OCI-LY7 (cell line): ENCODE results near the gene CRYBA1. TPM values are rescaled to one million over a fixed set of nuclear protein-coding genes. Genes with fewer than 3 reads are reported as not detected.
A peak's percentile ranks its signal among the peaks of the same experiment; 100 is the strongest.

Experiments used
- BruUV-seq: library from RNA; stranded (reverse); fragments of 400-500 nt; replicated peaks from 2 replicates; lab custom pipeline; 2021; lab: Mats Ljungman, UMichigan
- CTCF ChIA-PET: fragments of 300-600 bp; sonication (Branson Sonifier 250); formaldehyde crosslinking; loops from one replicate; lab custom pipeline; 2022; ENCODE audit warnings: antibody characterized with exemption; ENCODE audit not compliant: unreplicated experiment; lab: Charles Lee
- POLR2A ChIA-PET: fragments of 300-600 bp; sonication (Branson Sonifier 250); formaldehyde crosslinking; loops from one replicate; lab custom pipeline; 2022; ENCODE audit warnings: antibody characterized with exemption; lab: Charles Lee
- DNase-seq: peaks from one replicate; pipeline ENCODE4 v3.0.0-alpha.2; 2015; ENCODE audit warnings: low spot score
- H2AFZ ChIP-seq: fragments of 200-600 bp; sonication (generic), shearing (Covaris generic); 2 replicates; pipeline ENCODE4 v1.6.1; 2014; ENCODE audit warnings: mild to moderate bottlenecking, antibody characterized with exemption, low read length, moderate library complexity
- H3K27ac ChIP-seq: fragments of 200-600 bp; sonication (generic); 2 replicates; pipeline ENCODE4 v1.5.1; 2014; ENCODE audit warnings: mixed run types, low read depth, mild to moderate bottlenecking, moderate library complexity, low read length, inconsistent platforms; ENCODE audit not compliant: poor library complexity, severe bottlenecking
- H3K36me3 ChIP-seq: fragments of 200-600 bp; sonication (generic); 2 replicates; pipeline ENCODE4 v1.6.1; 2014; ENCODE audit warnings: mild to moderate bottlenecking, antibody characterized with exemption, low read length, moderate library complexity, mixed read lengths; ENCODE audit not compliant: insufficient read depth
- H3K4me1 ChIP-seq: fragments of 200-600 bp; sonication (generic); 2 replicates; pipeline ENCODE4 v1.5.1; 2014; ENCODE audit warnings: mild to moderate bottlenecking, low read length; ENCODE audit not compliant: insufficient read depth, poor library complexity, severe bottlenecking
- H3K4me2 ChIP-seq: fragments of 200-600 bp; sonication (generic); 2 replicates; pipeline ENCODE4 v1.6.1; 2014; ENCODE audit warnings: mild to moderate bottlenecking, low read length
- H3K4me3 ChIP-seq: fragments of 200-600 bp; sonication (generic); 2 replicates; pipeline ENCODE4 v1.5.1; 2014; ENCODE audit warnings: mild to moderate bottlenecking, low read depth, low read length; ENCODE audit not compliant: poor library complexity, severe bottlenecking
- H3K79me2 ChIP-seq: fragments of 200-600 bp; sonication (generic); 2 replicates; pipeline ENCODE4 v1.6.1; 2016; ENCODE audit warnings: low read depth, mild to moderate bottlenecking, low read length, moderate library complexity, mixed read lengths; ENCODE audit not compliant: insufficient read depth
- H3K9me2 ChIP-seq: fragments of 200-600 bp; sonication (generic); 2 replicates; pipeline ENCODE4 v1.6.1; 2016; ENCODE audit warnings: mild to moderate bottlenecking, low read length, mixed read lengths; ENCODE audit not compliant: insufficient read depth
- H3K9me3 ChIP-seq: fragments of 200-600 bp; sonication (generic); 2 replicates; pipeline ENCODE4 v1.6.1; 2014; ENCODE audit warnings: mild to moderate bottlenecking, mixed run types, low read length, mixed read lengths
- H4K20me1 ChIP-seq: fragments of 200-600 bp; sonication (generic); 2 replicates; pipeline ENCODE4 v1.6.1; 2014; ENCODE audit warnings: mild to moderate bottlenecking, antibody characterized with exemption, low read length, moderate library complexity, mixed read lengths; ENCODE audit not compliant: insufficient read depth
- CTCF ChIP-seq: fragments of 200-600 bp; sonication (generic); conservative IDR thresholded peaks from 2 replicates; pipeline ENCODE4 v1.5.1; 2014; ENCODE audit warnings: mild to moderate bottlenecking, antibody characterized with exemption, low read length, moderate library complexity, mixed read lengths
- EZH2phosphoT487 ChIP-seq: fragments of 200-600 bp; sonication (generic); IDR thresholded peaks from 2 replicates; pipeline ENCODE4 v1.6.1; 2018; ENCODE audit warnings: low read depth, borderline replicate concordance, mild to moderate bottlenecking, mixed run types, antibody characterized with exemption, low read length, moderate library complexity, mixed read lengths
- intact Hi-C: fragments of 100-400 bp; cut with micrococcal nuclease; formaldehyde crosslinking; loops from one replicate; pipeline ENCODE4 v1.10.0; 2022; ENCODE audit not compliant: unreplicated experiment
- total RNA-seq, 2 experiments: library from RNA; depleted of rRNA in 1 of 2; stranded (reverse); fragments of >200 nt in 1 of 2; shearing (Covaris generic) in 1 of 2; gene quantifications; 2 replicates each; pipeline ENCODE4 v1.2.3, GENCODE V29; 2014 to 2022

The CRYBA1 gene
- total RNA-seq, 2 experiments from 2014 or later = not detected

- Histone ChIP-seq H3K36me3 (peaks cover 63% of the 10 kb centered on the region), H2AFZ (no peak overlapping the region), H3K4me1 (peaks cover 30% of the 10 kb centered on the region), H3K9me3 (no peaks in the 10 kb centered on the region), H4K20me1 (peaks cover 48% of the 10 kb centered on the region), H3K4me2 (peak overlapping the region; percentile 96), H3K27ac (peak overlapping the region; percentile 60), H3K4me3 (peak overlapping the region; percentile 95), H3K79me2 (peaks cover 77% of the 10 kb centered on the region), H3K9me2 (no peaks in the 10 kb centered on the region)
- POLR2A ChIA-PET = interaction anchor here (0.5 to 0.8 kb wide), 3 partner anchors 48 to 401 kb away, joined by 3 to 5 read pairs (median 4); no protein-coding TSS in a partner anchor
- TSS peak; percentile 25 for BruUV-seq
- intact Hi-C loops = loop anchor here (1.0 kb wide), 1 partner anchor 142 kb away; no protein-coding TSS in a partner anchor
- TF ChIP-seq EZH2phosphoT487 = no peak
- TF ChIP-seq CTCF = peak; percentile 94
- CTCF ChIA-PET = no interaction called here
- DNase-seq = peak; percentile 74
Observed at GRCh38 chr17:29291163-29291752, 44.6 kb downstream of the CRYBA1 start.

- peaks cover 27% of the 10 kb centered on the region for H3K4me1 ChIP-seq
- BruUV-seq = no TSS peak
Observed at GRCh38 chr17:29292071-29292991, 45.7 kb downstream of the CRYBA1 start.

More at GRCh38 chr17:29292071-29292991, 45.7 kb downstream of the CRYBA1 start:
- peak; percentile 62 for DNase-seq
- Histone ChIP-seq H3K4me3 (peak overlapping the region; percentile 95), H3K36me3 (peaks cover 52% of the 10 kb centered on the region), H3K4me2 (peak overlapping the region; percentile 96), H2AFZ (no peak overlapping the region), H3K27ac (peak overlapping the region; percentile 88), H4K20me1 (peaks cover 38% of the 10 kb centered on the region), H3K9me2 (no peaks in the 10 kb centered on the region), H3K9me3 (no peaks in the 10 kb centered on the region), H3K79me2 (peaks cover 67% of the 10 kb centered on the region)
- POLR2A ChIA-PET = interaction anchor here (0.5 to 1.1 kb wide), 4 partner anchors 30 to 622 kb away, joined by 3 to 7 read pairs (median 4); no protein-coding TSS in a partner anchor
- TF ChIP-seq CTCF (no peak), EZH2phosphoT487 (no peak)
- intact Hi-C loops = no loop called here
- CTCF ChIA-PET = interaction anchor here (0.5 kb wide), 1 partner anchor 10 kb away, joined by 3 read pairs; no protein-coding TSS in a partner anchor
